KMS-11 (cell line): Measurements from ENCODE around the gene IGIP.
"Not testable (repeated sequence)": the region's sequence is repeated elsewhere in the genome, so short reads cannot be mapped to it uniquely, and the experiment has no call there.

Source experiments
- H2AFZ ChIP-seq: fragments of 200-600 bp; sonication (generic); 2 replicates; pipeline ENCODE4 v1.6.1; 2016; ENCODE audit warnings: antibody characterized with exemption, mixed run types, low read depth
- H3K27ac ChIP-seq: fragments of 200-600 bp; sonication (generic); 2 replicates; pipeline ENCODE4 v1.6.1; 2016; ENCODE audit warnings: mild to moderate bottlenecking, mixed run types
- H3K27me3 ChIP-seq: fragments of 200-600 bp; sonication (generic); 2 replicates; pipeline ENCODE4 v1.6.1; 2017; ENCODE audit warnings: mild to moderate bottlenecking, low read depth, mixed run types, moderate library complexity; ENCODE audit not compliant: insufficient read depth
- H3K36me3 ChIP-seq: fragments of 200-600 bp; sonication (generic); 2 replicates; pipeline ENCODE4 v1.6.1; 2017; ENCODE audit warnings: mild to moderate bottlenecking, mixed run types; ENCODE audit not compliant: insufficient read depth
- H3K4me1 ChIP-seq: fragments of 200-600 bp; sonication (generic); 2 replicates; pipeline ENCODE4 v1.6.1; 2016; ENCODE audit warnings: mild to moderate bottlenecking, low read depth, mixed run types; ENCODE audit not compliant: poor library complexity, severe bottlenecking
- H3K4me2 ChIP-seq: fragments of 200-600 bp; sonication (generic); 2 replicates; pipeline ENCODE4 v1.7.0; 2016; ENCODE audit warnings: mild to moderate bottlenecking, mixed run types
- H3K4me3 ChIP-seq: fragments of 200-600 bp; sonication (generic); IDR thresholded peaks from 2 replicates; pipeline ENCODE4 v1.6.1; 2017; ENCODE audit warnings: low read depth, low read length, mixed read lengths; ENCODE audit not compliant: insufficient read depth
- H3K79me2 ChIP-seq: fragments of 200-600 bp; sonication (generic); 2 replicates; pipeline ENCODE4 v1.6.1; 2016; ENCODE audit warnings: low read depth, mixed run types; ENCODE audit not compliant: insufficient read depth
- H3K9ac ChIP-seq: fragments of 200-600 bp; sonication (generic); 2 replicates; pipeline ENCODE4 v1.6.1; 2016; ENCODE audit warnings: mild to moderate bottlenecking, mixed run types
- H4K20me1 ChIP-seq: fragments of 200-600 bp; sonication (generic); 2 replicates; pipeline ENCODE4 v1.6.1; 2016; ENCODE audit warnings: mild to moderate bottlenecking, mixed run types; ENCODE audit not compliant: insufficient read depth
- TF ChIP-seq, protein P1 (sequence below): fragments of 200-600 bp; sonication (generic); conservative IDR thresholded peaks from 2 replicates; pipeline ENCODE4 v1.6.1; 2017; ENCODE audit warnings: low read depth, mild to moderate bottlenecking, antibody characterized with exemption, low read length, moderate library complexity, mixed read lengths

The IGIP gene

GRCh38 chr5:140152022-140152999 lies 26.6 kb downstream of the IGIP start:
- Histone ChIP-seq H3K36me3 (no peaks in the 10 kb centered on the region), H3K4me1 (peaks cover 13% of the 10 kb centered on the region), H4K20me1 (no peaks in the 10 kb centered on the region), H3K4me2 (no peak overlapping the region), H3K9ac (no peak overlapping the region), H3K27ac (no peak overlapping the region), H2AFZ (no peak overlapping the region), H3K79me2 (no peaks in the 10 kb centered on the region), H3K4me3 (no peak overlapping the region), H3K27me3 (no peaks in the 10 kb centered on the region)
- TF ChIP-seq, protein P1, sequence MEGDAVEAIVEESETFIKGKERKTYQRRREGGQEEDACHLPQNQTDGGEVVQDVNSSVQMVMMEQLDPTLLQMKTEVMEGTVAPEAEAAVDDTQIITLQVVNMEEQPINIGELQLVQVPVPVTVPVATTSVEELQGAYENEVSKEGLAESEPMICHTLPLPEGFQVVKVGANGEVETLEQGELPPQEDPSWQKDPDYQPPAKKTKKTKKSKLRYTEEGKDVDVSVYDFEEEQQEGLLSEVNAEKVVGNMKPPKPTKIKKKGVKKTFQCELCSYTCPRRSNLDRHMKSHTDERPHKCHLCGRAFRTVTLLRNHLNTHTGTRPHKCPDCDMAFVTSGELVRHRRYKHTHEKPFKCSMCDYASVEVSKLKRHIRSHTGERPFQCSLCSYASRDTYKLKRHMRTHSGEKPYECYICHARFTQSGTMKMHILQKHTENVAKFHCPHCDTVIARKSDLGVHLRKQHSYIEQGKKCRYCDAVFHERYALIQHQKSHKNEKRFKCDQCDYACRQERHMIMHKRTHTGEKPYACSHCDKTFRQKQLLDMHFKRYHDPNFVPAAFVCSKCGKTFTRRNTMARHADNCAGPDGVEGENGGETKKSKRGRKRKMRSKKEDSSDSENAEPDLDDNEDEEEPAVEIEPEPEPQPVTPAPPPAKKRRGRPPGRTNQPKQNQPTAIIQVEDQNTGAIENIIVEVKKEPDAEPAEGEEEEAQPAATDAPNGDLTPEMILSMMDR, result no peak

DNA sequence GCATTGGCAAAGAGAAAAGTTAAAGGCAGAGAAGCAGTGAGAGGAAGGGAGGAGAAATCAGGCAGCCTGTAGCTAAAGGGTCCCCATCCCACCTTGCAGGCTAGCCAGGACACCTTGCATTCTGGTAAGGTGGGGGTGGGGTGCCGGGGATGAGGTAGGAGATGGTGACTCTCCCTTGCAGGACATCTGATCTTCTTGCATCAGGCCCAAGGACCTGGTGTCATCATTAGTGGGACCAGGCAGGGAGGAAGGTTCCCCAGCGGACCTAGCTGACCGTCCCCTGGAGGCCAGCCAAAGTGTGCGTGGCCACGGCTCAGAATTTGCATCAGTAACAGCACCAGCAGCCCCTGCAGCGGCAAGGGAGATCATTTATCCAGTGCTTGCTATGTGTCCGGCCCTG lies 27.5 kb downstream of the IGIP start:
- Histone ChIP-seq H2AFZ (no peak overlapping the region), H3K4me3 (no peak overlapping the region), H3K4me2 (no peak overlapping the region)

DNA sequence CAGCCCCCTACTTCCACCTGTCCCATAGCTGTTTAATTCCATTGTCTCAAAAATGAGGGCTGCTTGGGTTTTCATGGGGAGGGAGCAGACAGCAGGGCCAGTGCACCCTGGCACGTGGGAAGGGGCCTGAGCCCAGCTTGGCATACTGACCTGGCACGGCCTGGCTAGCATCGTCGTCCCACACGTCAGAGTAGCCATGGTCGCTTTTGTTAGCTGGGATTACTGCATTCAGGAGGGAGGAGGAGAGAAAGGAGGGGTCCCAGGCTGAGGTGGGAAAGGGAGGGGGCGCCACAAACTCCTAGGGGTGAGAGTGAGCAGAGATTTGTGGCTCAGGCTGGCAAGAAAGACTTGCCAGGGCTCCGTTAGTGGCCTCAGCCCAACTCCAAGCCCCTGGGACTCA lies 28.2 kb downstream of the IGIP start:
- TF ChIP-seq, protein P1, result no peak
- H3K27me3 ChIP-seq, result no peaks in the 10 kb centered on the region
- peaks cover 13% of the 10 kb centered on the region for H3K4me1 ChIP-seq
- no peak overlapping the region for H3K27ac ChIP-seq
- no peaks in the 10 kb centered on the region for H4K20me1 ChIP-seq
- no peak overlapping the region for H3K9ac ChIP-seq
- no peak overlapping the region for H3K4me2 ChIP-seq
- no peak overlapping the region for H2AFZ ChIP-seq
- H3K79me2 ChIP-seq, result no peaks in the 10 kb centered on the region
- H3K36me3 ChIP-seq, result no peaks in the 10 kb centered on the region
- no peak overlapping the region for H3K4me3 ChIP-seq

More for the DNA sequence above, 27.5 kb downstream of the IGIP start:
- H3K27ac ChIP-seq, result no peak overlapping the region
- TF ChIP-seq, protein P1, result no peak
- no peaks in the 10 kb centered on the region for H3K36me3 ChIP-seq
- no peaks in the 10 kb centered on the region for H3K27me3 ChIP-seq
- H3K4me1 ChIP-seq, result peaks cover 13% of the 10 kb centered on the region
- H3K9ac ChIP-seq, result no peak overlapping the region
- H4K20me1 ChIP-seq, result no peaks in the 10 kb centered on the region
- no peaks in the 10 kb centered on the region for H3K79me2 ChIP-seq

- H3K4me2 ChIP-seq, H4K20me1 ChIP-seq, H3K36me3 ChIP-seq, H3K27ac ChIP-seq, H3K79me2 ChIP-seq, H3K4me3 ChIP-seq, H2AFZ ChIP-seq, H3K9ac ChIP-seq, H3K27me3 ChIP-seq: not testable (repeated sequence)
- H3K4me1 ChIP-seq, result peaks cover 13% of the 10 kb centered on the region
Observed at GRCh38 chr5:140154710-140155381, 29.1 kb downstream of the IGIP start.
